ENCODE measurements around the gene FRMD3. TPM values are rescaled to one million over a fixed set of nuclear protein-coding genes. Genes with fewer than 3 reads are reported as not detected.

FRMD3 gene
- total RNA-seq, result 3.3 and 3.7 TPM in 2 replicates

GRCh38 chr9:83538172-83538889 lies at the start of gene FRMD3:
FRMD3 (minus strand) TSS chr9:83538401; CDS start chr9:83538231, 170 bp downstream.

Other genes with a start within 250 kb of the FRMD3 start
- 6.7 and 9.5 TPM in 2 replicates for gene IDNK, start 84.7 kb upstream of the FRMD3 start, total RNA-seq
- gene UBQLN1, start 169.6 kb upstream of the FRMD3 start, total RNA-seq, result 106 and 161 TPM in 2 replicates